Erythroblast (primary cell): Measurements from ENCODE around the gene TFG.

Experiments used
- GATA1 ChIP-seq: IDR thresholded peaks from 2 replicates; pipeline ENCODE4 v1.6.1; 2011; ENCODE audit warnings: low read depth, mild to moderate bottlenecking, control low read depth, low read length, moderate library complexity
- POLR2A ChIP-seq: IDR thresholded peaks from 2 replicates; pipeline ENCODE4 v1.6.1; 2011; ENCODE audit warnings: mild to moderate bottlenecking, low read length

GRCh38 chr3:100732435-100732834 is 23.1 kb downstream of the TFG start:
- no peak for TF ChIP-seq POLR2A
- no peak for TF ChIP-seq GATA1
